SK-N-SH (cell line): ENCODE measurements around the gene WWP2. TPM values are rescaled to one million over a fixed set of nuclear protein-coding genes. Genes with fewer than 3 reads are reported as not detected.

Experiments used
- CTCF ChIA-PET: fragments of 300-600, 350-600 bp; formaldehyde crosslinking; extraction: SDS; loops from one replicate; lab custom pipeline; 2021; lab: Yijun Ruan, JAX
- POLR2A ChIA-PET: fragments of 350-600 bp; sonication (Branson Sonifier 250); formaldehyde crosslinking; extraction: SDS; loops from one replicate; lab custom pipeline; 2020; ENCODE audit warnings: antibody characterized with exemption, inconsistent platforms; lab: Yijun Ruan, JAX
- DNase-seq: peaks from one replicate; pipeline ENCODE4 v3.0.0; 2012
- H2AFZ ChIP-seq: fragments of 200-600 bp; sonication (generic); 2 replicates; pipeline ENCODE4 v1.8.1; 2016; ENCODE audit warnings: antibody characterized with exemption, mild to moderate bottlenecking, low read depth
- H3F3A ChIP-seq: fragments of 200-600 bp; sonication (generic); replicated peaks from 2 replicates; pipeline ENCODE3; 2016; ENCODE audit warnings: antibody characterized with exemption, mild to moderate bottlenecking; ENCODE audit not compliant: insufficient read depth
- H3K27ac ChIP-seq, 2 experiments: fragments of 200-500 bp in 1 of 2; fragments of 200-600 bp in 1 of 2; sonication (Bioruptor generic) in 1 of 2; sonication (generic), shearing (Covaris generic) in 1 of 2; 2 replicates each; pipeline versions ENCODE4 v1.5.1 to v1.6.1; 2014 to 2016; ENCODE audit warnings: low read depth in 2 of 2, inconsistent platforms in 1 of 2, low read length in 1 of 2, mild to moderate bottlenecking in 1 of 2, mixed read lengths in 1 of 2
- H3K27me3 ChIP-seq: fragments of 200-600 bp; sonication (generic), shearing (Covaris generic); 2 replicates; pipeline ENCODE4 v1.6.1; 2016; ENCODE audit warnings: mixed run types; ENCODE audit not compliant: insufficient read depth
- H3K36me3 ChIP-seq, 2 experiments: fragments of 200-500 bp in 1 of 2; fragments of 200-600 bp in 1 of 2; sonication (Bioruptor generic) in 1 of 2; sonication (generic) in 1 of 2; replicated peaks in 1 of 2; 2 replicates each; pipeline versions ENCODE3 to v1.5.1; 2014 to 2016; ENCODE audit warnings: low read length in 1 of 2, mild to moderate bottlenecking in 1 of 2; ENCODE audit not compliant: insufficient read depth in 2 of 2, control insufficient read depth in 1 of 2
- H3K4me1 ChIP-seq, 2 experiments: fragments of 200-500 bp in 1 of 2; fragments of 200-600 bp in 1 of 2; sonication (Bioruptor generic) in 1 of 2; sonication (generic), shearing (Covaris generic) in 1 of 2; 2 replicates each; pipeline versions ENCODE4 v1.5.1 to v1.6.1; 2014 to 2016; ENCODE audit warnings: low read depth in 1 of 2, low read length in 1 of 2, mixed run types in 1 of 2; ENCODE audit not compliant: insufficient read depth in 2 of 2, control insufficient read depth in 1 of 2
- H3K4me2 ChIP-seq: fragments of 200-600 bp; sonication (generic), shearing (Covaris generic); 2 replicates; pipeline ENCODE4 v1.6.1; 2017; ENCODE audit warnings: mixed run types
- H3K4me3 ChIP-seq, 2 experiments: fragments of 200-500 bp in 1 of 2; fragments of 200-600 bp in 1 of 2; sonication (Bioruptor generic) in 1 of 2; sonication (generic), shearing (Covaris generic) in 1 of 2; 2 replicates each; pipeline versions ENCODE4 v1.5.1 to v1.8.1; 2014 to 2016; ENCODE audit warnings: low read depth in 2 of 2, inconsistent platforms in 1 of 2, low read length in 1 of 2, mild to moderate bottlenecking in 1 of 2, mixed read lengths in 1 of 2, moderate library complexity in 1 of 2
- H3K79me2 ChIP-seq: fragments of 200-600 bp; sonication (generic); 2 replicates; pipeline ENCODE4 v1.8.1; 2017; ENCODE audit warnings: mild to moderate bottlenecking; ENCODE audit not compliant: insufficient read depth
- H3K9ac ChIP-seq: fragments of 200-600 bp; sonication (generic); 2 replicates; pipeline ENCODE4 v1.6.1; 2017; ENCODE audit warnings: mixed run types
- H3K9me2 ChIP-seq: fragments of 200-600 bp; sonication (generic); 2 replicates; pipeline ENCODE4 v1.6.1; 2017; ENCODE audit warnings: mixed run types
- H3K9me3 ChIP-seq: fragments of 200-600 bp; sonication (generic); 2 replicates; pipeline ENCODE4 v1.6.1; 2017; ENCODE audit warnings: mixed run types, mild to moderate bottlenecking, moderate library complexity
- H4K20me1 ChIP-seq: fragments of 200-600 bp; sonication (generic); 2 replicates; pipeline ENCODE4 v1.6.1; 2017; ENCODE audit warnings: mild to moderate bottlenecking, mixed run types; ENCODE audit not compliant: insufficient read depth
- ELF1 ChIP-seq: IDR thresholded peaks from 2 replicates; pipeline ENCODE4 v1.4.0; 2012
- FOXJ3 ChIP-seq: sonication (generic); formaldehyde crosslinking; IDR thresholded peaks from 2 replicates; pipeline ENCODE4 v1.5.1; 2020; ENCODE audit warnings: mild to moderate bottlenecking, missing genetic modification reagents
- MXI1 ChIP-seq: IDR thresholded peaks from 2 replicates; pipeline ENCODE4 v1.6.1; 2012; ENCODE audit warnings: mild to moderate bottlenecking, low read depth, low read length, improper control_type of control experiment
- NFIC ChIP-seq: IDR thresholded peaks from 2 replicates; pipeline ENCODE4 v1.4.0; 2012; ENCODE audit warnings: borderline replicate concordance
- POLR2AphosphoS5 ChIP-seq: IDR thresholded peaks from 2 replicates; pipeline ENCODE4 v1.6.1; 2012; ENCODE audit warnings: low read depth, low read length
- RAD21 ChIP-seq: IDR thresholded peaks from 2 replicates; pipeline ENCODE4 v1.6.1; 2012; ENCODE audit warnings: mild to moderate bottlenecking, low read length
- RCOR1 ChIP-seq: fragments of 150-350 bp; IDR thresholded peaks from 2 replicates; pipeline ENCODE4 v1.6.1; 2017; ENCODE audit warnings: antibody characterized with exemption, low read length
- RXRA ChIP-seq: IDR thresholded peaks from 2 replicates; pipeline ENCODE4 v1.4.0; 2012; ENCODE audit warnings: low read depth, mild to moderate bottlenecking, borderline replicate concordance
- SIN3A ChIP-seq: IDR thresholded peaks from 2 replicates; pipeline ENCODE4 v1.6.1; 2012; ENCODE audit warnings: low read depth, mild to moderate bottlenecking, low read length, moderate library complexity, borderline replicate concordance
- TCF12 ChIP-seq: IDR thresholded peaks from 2 replicates; pipeline ENCODE4 v1.4.0; 2012
- YY1 ChIP-seq: IDR thresholded peaks from 2 replicates; pipeline ENCODE4 v1.4.0; 2012; ENCODE audit warnings: low read depth, mild to moderate bottlenecking
- WGBS: methylation state at CpG from one replicate; pipeline ENCODE4 v1.1.6; 2017; ENCODE audit warnings: low lambda C conversion rate; 5-methylcytosine and 5-hydroxymethylcytosine counted together
- polyA plus RNA-seq, 3 experiments: library from polyadenylated mRNA; depleted of rRNA; stranded (reverse); fragments of >200 nt; gene quantifications; 2 replicates each; pipeline ENCODE4 v1.2.3, GENCODE V29; 2012
- TF ChIP-seq, protein P1 (sequence below): IDR thresholded peaks from 2 replicates; pipeline ENCODE4 v1.4.0; 2012; ENCODE audit warnings: low read depth, borderline replicate concordance
- TF ChIP-seq, protein P2 (sequence below): fragments of 200-600 bp; sonication (generic); IDR thresholded peaks from 2 replicates; pipeline ENCODE4 v1.6.1; 2017; ENCODE audit warnings: antibody characterized with exemption, mild to moderate bottlenecking, moderate library complexity
- TF ChIP-seq, protein P3 (sequence below): fragments of 150-350 bp; IDR thresholded peaks from 2 replicates; pipeline ENCODE4 v1.6.1; 2017; ENCODE audit warnings: antibody characterized with exemption, low read length, low read depth, borderline replicate concordance
- TF ChIP-seq, protein P4 (sequence below): IDR thresholded peaks from 2 replicates; pipeline ENCODE4 v1.4.0; 2012; ENCODE audit warnings: low read depth
- TF ChIP-seq, protein P5 (sequence below): IDR thresholded peaks from 2 replicates; pipeline ENCODE4 v1.6.1; 2012; ENCODE audit warnings: mild to moderate bottlenecking, low read depth, low read length, moderate library complexity

Gene WWP2
- polyA plus RNA-seq, 1 of the 3 experiments (the other 2 are of a cell fraction), result 13.3 TPM

DNA sequence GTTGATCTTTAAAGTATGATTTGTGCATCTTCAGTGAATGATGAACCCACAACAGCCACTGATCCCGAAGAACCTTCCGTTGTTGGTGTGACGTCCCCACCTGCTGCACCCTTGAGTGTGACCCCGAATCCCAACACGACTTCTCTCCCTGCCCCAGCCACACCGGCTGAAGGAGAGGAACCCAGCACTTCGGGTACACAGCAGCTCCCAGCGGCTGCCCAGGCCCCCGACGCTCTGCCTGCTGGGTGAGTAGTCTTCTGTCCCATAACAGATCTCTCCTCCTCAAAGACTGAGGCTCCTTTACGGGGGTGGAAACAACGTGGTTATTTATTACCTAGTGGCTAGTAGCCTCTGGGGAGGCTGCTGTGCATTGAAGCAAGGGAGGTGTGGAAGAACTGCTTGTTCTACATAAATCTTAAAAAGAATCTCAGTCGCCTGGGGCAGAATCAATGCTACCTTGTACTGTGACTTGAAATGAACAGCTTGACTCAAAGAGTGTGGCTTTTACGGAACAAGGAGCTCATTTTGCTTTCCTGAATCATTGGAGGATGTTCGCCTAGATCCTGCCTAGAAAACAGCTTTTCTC is 126.0 kb downstream of the WWP2 start:
- Histone ChIP-seq H3K9ac (no peak overlapping the region), H2AFZ (no peak overlapping the region), H3K79me2 (no peaks in the 10 kb centered on the region), H3K4me2 (no peak overlapping the region), H4K20me1 (no peaks in the 10 kb centered on the region), H3K4me1 (peaks cover 0 to 18% of the 10 kb centered on the region in 2 experiments; a peak in 1 of 4 replicates), H3K9me2 (no peaks in the 10 kb centered on the region), H3K27me3 (no peaks in the 10 kb centered on the region), H3K4me3 (no peak overlapping the region), H3K9me3 (no peaks in the 10 kb centered on the region), H3K27ac (no peak overlapping the region), H3F3A (no peaks in the 10 kb centered on the region), H3K36me3 (peaks cover 2 to 4% of the 10 kb centered on the region in 2 experiments)
- POLR2A ChIA-PET, result no interaction called here
- no peak for DNase-seq
- no peak for TF ChIP-seq MXI1
- no peak for TF ChIP-seq FOXJ3
- no peak for TF ChIP-seq SIN3A
- TF ChIP-seq ELF1, result no peak
- TF ChIP-seq, protein P1, sequence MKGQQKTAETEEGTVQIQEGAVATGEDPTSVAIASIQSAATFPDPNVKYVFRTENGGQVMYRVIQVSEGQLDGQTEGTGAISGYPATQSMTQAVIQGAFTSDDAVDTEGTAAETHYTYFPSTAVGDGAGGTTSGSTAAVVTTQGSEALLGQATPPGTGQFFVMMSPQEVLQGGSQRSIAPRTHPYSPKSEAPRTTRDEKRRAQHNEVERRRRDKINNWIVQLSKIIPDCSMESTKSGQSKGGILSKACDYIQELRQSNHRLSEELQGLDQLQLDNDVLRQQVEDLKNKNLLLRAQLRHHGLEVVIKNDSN, result no peak
- TF ChIP-seq, protein P2, sequence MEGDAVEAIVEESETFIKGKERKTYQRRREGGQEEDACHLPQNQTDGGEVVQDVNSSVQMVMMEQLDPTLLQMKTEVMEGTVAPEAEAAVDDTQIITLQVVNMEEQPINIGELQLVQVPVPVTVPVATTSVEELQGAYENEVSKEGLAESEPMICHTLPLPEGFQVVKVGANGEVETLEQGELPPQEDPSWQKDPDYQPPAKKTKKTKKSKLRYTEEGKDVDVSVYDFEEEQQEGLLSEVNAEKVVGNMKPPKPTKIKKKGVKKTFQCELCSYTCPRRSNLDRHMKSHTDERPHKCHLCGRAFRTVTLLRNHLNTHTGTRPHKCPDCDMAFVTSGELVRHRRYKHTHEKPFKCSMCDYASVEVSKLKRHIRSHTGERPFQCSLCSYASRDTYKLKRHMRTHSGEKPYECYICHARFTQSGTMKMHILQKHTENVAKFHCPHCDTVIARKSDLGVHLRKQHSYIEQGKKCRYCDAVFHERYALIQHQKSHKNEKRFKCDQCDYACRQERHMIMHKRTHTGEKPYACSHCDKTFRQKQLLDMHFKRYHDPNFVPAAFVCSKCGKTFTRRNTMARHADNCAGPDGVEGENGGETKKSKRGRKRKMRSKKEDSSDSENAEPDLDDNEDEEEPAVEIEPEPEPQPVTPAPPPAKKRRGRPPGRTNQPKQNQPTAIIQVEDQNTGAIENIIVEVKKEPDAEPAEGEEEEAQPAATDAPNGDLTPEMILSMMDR, result no peak
- TF ChIP-seq RCOR1, result no peak
- TF ChIP-seq, protein P3, sequence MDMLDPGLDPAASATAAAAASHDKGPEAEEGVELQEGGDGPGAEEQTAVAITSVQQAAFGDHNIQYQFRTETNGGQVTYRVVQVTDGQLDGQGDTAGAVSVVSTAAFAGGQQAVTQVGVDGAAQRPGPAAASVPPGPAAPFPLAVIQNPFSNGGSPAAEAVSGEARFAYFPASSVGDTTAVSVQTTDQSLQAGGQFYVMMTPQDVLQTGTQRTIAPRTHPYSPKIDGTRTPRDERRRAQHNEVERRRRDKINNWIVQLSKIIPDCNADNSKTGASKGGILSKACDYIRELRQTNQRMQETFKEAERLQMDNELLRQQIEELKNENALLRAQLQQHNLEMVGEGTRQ, result no peak
- TF ChIP-seq RXRA, result no peak
- CTCF ChIA-PET, result interaction anchor here (1.4 kb wide), 1 partner anchor 41 kb away, joined by 3 read pairs; no protein-coding TSS in a partner anchor
- 90% methylated on average over 14 of the region's 15 CpGs for WGBS

DNA sequence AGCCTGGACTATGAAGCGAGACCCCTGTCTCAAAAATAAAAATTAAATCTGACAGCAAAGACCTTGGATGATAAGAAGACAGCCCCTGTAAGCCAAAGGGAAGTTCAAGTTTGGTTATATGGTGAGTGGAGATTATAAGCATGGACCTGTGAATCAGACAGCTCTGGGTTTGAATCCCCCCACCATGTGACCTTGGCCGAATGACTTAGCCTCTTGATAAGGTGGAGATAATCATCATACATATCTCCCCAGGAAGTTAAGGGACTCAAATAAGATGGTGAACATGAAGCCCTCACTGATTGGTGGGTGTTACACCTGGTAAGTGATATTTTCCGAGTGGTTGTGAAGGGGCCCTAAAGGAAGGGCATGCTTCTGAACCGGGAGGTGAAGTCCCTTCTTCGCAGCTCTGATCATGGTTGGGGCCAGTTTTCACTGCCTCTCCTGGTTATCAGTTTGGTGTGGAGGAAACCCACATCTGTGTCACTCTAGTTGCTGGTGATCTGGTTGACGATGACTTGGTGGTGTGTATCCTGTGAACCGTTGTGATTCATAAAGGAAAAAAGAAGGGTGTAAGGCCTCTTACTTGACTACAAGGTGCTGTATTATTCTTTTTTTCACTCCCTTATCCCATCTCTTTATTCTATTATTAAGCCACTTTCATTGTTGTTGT is 127.3 kb downstream of the WWP2 start:
- no peak overlapping the region; a peak in 1 of 4 replicates for H3K27ac ChIP-seq
- H3K79me2 ChIP-seq, result no peaks in the 10 kb centered on the region
- no peaks in the 10 kb centered on the region for H3K27me3 ChIP-seq
- ChIA-PET CTCF (interaction anchor here (1.2 kb wide), 1 partner anchor 93 kb away, joined by 3 read pairs; no protein-coding TSS in a partner anchor), POLR2A (no interaction called here)
- H3K9me3 ChIP-seq, result no peaks in the 10 kb centered on the region
- no peaks in the 10 kb centered on the region for H3K9me2 ChIP-seq
- no peak for DNase-seq
- no peaks in the 10 kb centered on the region for H3F3A ChIP-seq
- peaks cover 2 to 4% of the 10 kb centered on the region in 2 experiments for H3K36me3 ChIP-seq
- no peak overlapping the region for H3K4me3 ChIP-seq
- peaks cover 0 to 18% of the 10 kb centered on the region in 2 experiments; a peak in 1 of 4 replicates for H3K4me1 ChIP-seq
- no peak overlapping the region for H3K4me2 ChIP-seq
- no peak overlapping the region for H3K9ac ChIP-seq
- 94% methylated on average over 7 of the region's 7 CpGs for WGBS
- no peak overlapping the region for H2AFZ ChIP-seq
- H4K20me1 ChIP-seq, result no peaks in the 10 kb centered on the region
- TF ChIP-seq, protein P2, result no peak
- TF ChIP-seq NFIC, result no peak
- TF ChIP-seq, protein P4, sequence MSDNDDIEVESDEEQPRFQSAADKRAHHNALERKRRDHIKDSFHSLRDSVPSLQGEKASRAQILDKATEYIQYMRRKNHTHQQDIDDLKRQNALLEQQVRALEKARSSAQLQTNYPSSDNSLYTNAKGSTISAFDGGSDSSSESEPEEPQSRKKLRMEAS, result no peak
- TF ChIP-seq, protein P5, sequence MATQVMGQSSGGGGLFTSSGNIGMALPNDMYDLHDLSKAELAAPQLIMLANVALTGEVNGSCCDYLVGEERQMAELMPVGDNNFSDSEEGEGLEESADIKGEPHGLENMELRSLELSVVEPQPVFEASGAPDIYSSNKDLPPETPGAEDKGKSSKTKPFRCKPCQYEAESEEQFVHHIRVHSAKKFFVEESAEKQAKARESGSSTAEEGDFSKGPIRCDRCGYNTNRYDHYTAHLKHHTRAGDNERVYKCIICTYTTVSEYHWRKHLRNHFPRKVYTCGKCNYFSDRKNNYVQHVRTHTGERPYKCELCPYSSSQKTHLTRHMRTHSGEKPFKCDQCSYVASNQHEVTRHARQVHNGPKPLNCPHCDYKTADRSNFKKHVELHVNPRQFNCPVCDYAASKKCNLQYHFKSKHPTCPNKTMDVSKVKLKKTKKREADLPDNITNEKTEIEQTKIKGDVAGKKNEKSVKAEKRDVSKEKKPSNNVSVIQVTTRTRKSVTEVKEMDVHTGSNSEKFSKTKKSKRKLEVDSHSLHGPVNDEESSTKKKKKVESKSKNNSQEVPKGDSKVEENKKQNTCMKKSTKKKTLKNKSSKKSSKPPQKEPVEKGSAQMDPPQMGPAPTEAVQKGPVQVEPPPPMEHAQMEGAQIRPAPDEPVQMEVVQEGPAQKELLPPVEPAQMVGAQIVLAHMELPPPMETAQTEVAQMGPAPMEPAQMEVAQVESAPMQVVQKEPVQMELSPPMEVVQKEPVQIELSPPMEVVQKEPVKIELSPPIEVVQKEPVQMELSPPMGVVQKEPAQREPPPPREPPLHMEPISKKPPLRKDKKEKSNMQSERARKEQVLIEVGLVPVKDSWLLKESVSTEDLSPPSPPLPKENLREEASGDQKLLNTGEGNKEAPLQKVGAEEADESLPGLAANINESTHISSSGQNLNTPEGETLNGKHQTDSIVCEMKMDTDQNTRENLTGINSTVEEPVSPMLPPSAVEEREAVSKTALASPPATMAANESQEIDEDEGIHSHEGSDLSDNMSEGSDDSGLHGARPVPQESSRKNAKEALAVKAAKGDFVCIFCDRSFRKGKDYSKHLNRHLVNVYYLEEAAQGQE, result no peak
- no peak for TF ChIP-seq YY1
- TF ChIP-seq RAD21, result no peak
- no peak for TF ChIP-seq POLR2AphosphoS5
- TF ChIP-seq TCF12, result no peak
